HG02970 (cell line): ENCODE results near the gene JAZF1.
A peak's percentile ranks its signal among the peaks of the same experiment; 100 is the strongest.

Experiments
- ATAC-seq: cut with Tn5 transposase; IDR thresholded peaks from one replicate; pipeline ENCODE4 v1.9.1; 2021; ENCODE audit warnings: mild to moderate bottlenecking, moderate library complexity, moderate number of reproducible peaks; ENCODE audit not compliant: unreplicated experiment, low FRiP score

Gene JAZF1

GRCh38 chr7:28061824-28062196 is 118.8 kb downstream of the JAZF1 start:
- no peak for ATAC-seq

- ATAC-seq = no peak
These were observed 120.1 kb downstream of the JAZF1 start for GRCh38 chr7:28060371-28060950.

- no peak for ATAC-seq
These were observed 125.4 kb downstream of the JAZF1 start for GRCh38 chr7:28055161-28055544.

GRCh38 chr7:28054531-28055160 is 125.9 kb downstream of the JAZF1 start:
- ATAC-seq = no peak

- no peak for ATAC-seq
These were observed 127.7 kb downstream of the JAZF1 start for GRCh38 chr7:28052933-28053332.

- no peak for ATAC-seq
These were observed 131.9 kb downstream of the JAZF1 start for GRCh38 chr7:28048694-28049093.

- ATAC-seq = no peak
These were observed 134.6 kb downstream of the JAZF1 start for GRCh38 chr7:28046035-28046434.

GRCh38 chr7:28045592-28045991 is 135.0 kb downstream of the JAZF1 start:
- no peak for ATAC-seq

GRCh38 chr7:28044825-28045224 is 135.8 kb downstream of the JAZF1 start:
- no peak for ATAC-seq

- ATAC-seq = no peak
These were observed 137.9 kb downstream of the JAZF1 start for GRCh38 chr7:28042721-28043120.

- ATAC-seq = no peak
These were observed 138.9 kb downstream of the JAZF1 start for GRCh38 chr7:28041508-28042314.

- no peak for ATAC-seq
These were observed 142.3 kb downstream of the JAZF1 start for GRCh38 chr7:28038175-28038797.

GRCh38 chr7:28037220-28038010 is 143.2 kb downstream of the JAZF1 start:
- peak; percentile 79 for ATAC-seq

- peak; percentile 8 for ATAC-seq
These were observed 143.9 kb downstream of the JAZF1 start for GRCh38 chr7:28036696-28037095.

GRCh38 chr7:28033386-28033785 is 147.2 kb downstream of the JAZF1 start:
- ATAC-seq = no peak

- no peak for ATAC-seq
These were observed 147.7 kb downstream of the JAZF1 start for GRCh38 chr7:28032738-28033380.

GRCh38 chr7:28029051-28029450 is 151.5 kb downstream of the JAZF1 start:
- no peak for ATAC-seq

- ATAC-seq = no peak
These were observed 152.1 kb downstream of the JAZF1 start for GRCh38 chr7:28028471-28028870.

- no peak for ATAC-seq
These were observed 154.4 kb downstream of the JAZF1 start for GRCh38 chr7:28026237-28026636.

- ATAC-seq = no peak
These were observed 155.7 kb downstream of the JAZF1 start for GRCh38 chr7:28024786-28025334.
